ENCODE measurements around the gene BOD1L2.

BOD1L2 gene

DNA sequence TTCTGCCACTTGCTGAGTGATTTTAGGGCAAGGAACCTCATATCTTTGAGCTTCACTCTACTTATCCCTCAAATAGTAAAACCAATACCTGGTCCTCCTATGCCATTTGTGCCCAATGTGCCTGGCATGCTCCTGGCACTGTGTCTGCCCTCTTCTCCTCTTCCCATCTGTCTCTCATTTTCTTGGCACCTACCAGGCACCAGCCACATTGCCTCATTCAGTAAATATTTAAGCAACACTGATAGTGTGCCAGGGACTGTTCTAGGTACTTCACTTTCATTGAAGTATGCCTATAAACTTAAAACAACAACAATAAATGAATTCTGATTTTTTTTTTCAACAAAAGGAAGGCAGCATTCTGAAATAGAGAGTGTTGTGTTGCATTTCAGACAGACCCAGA, 15.1 kb upstream of the BOD1L2 start:
- intact Hi-C loops (cut with DNase I; ENCODE audit: low total_unique reads): no loop called here
- no peak overlapping the region for H3K27ac ChIP-seq
- no peak for DNase-seq

DNA sequence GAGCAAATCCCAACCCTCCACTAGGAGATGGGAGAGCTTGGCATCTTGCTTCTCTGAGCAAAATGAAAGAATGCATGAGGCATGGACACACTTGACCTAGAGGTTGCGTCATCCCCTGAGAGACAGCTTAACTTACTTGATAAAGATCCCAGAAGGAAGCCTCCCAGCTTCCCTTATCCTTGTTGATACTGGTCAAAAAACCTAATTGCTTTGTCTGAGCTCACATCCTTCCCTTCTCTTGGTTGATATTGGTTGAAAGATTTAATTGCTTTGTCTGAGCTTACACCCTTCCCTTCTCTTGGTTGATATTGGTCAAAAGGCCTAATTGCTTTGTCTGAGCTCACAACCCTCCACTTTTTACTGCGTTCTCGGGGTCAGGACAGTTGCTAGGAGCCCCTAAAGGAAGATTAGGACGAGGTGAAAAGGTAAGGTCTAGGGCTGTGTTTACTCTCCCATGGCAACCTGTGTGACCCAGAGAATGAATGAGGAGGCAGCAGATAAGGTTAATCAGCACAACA, 12.2 kb upstream of the BOD1L2 start:
- H3K36me3 ChIP-seq: no peaks in the 10 kb centered on the region
- intact Hi-C loops (cut with DNase I; ENCODE audit: low total_unique reads): no loop called here
- no peaks in the 10 kb centered on the region for H3K9me3 ChIP-seq
- TF ChIP-seq, protein P1, sequence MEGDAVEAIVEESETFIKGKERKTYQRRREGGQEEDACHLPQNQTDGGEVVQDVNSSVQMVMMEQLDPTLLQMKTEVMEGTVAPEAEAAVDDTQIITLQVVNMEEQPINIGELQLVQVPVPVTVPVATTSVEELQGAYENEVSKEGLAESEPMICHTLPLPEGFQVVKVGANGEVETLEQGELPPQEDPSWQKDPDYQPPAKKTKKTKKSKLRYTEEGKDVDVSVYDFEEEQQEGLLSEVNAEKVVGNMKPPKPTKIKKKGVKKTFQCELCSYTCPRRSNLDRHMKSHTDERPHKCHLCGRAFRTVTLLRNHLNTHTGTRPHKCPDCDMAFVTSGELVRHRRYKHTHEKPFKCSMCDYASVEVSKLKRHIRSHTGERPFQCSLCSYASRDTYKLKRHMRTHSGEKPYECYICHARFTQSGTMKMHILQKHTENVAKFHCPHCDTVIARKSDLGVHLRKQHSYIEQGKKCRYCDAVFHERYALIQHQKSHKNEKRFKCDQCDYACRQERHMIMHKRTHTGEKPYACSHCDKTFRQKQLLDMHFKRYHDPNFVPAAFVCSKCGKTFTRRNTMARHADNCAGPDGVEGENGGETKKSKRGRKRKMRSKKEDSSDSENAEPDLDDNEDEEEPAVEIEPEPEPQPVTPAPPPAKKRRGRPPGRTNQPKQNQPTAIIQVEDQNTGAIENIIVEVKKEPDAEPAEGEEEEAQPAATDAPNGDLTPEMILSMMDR (IDR thresholded peaks at IDR 0.05): no peak
- no peaks in the 10 kb centered on the region for H3K4me1 ChIP-seq
- H3K4me3 ChIP-seq: no peak overlapping the region
- DNase-seq: no peak
- no peaks in the 10 kb centered on the region for H3K27me3 ChIP-seq
- no peak overlapping the region for H3K27ac ChIP-seq

More for the DNA sequence above, 15.1 kb upstream of the BOD1L2 start:
- peaks cover 0 to 6% of the 10 kb centered on the region in 2 donors for H3K27me3 ChIP-seq
- H3K4me3 ChIP-seq: no peak overlapping the region
- no peaks in the 10 kb centered on the region for H3K36me3 ChIP-seq
- H3K9me3 ChIP-seq: no peaks in the 10 kb centered on the region
- TF ChIP-seq, protein P1 (IDR thresholded peaks at IDR 0.05): no peak
- H3K4me1 ChIP-seq: no peaks in the 10 kb centered on the region

DNA sequence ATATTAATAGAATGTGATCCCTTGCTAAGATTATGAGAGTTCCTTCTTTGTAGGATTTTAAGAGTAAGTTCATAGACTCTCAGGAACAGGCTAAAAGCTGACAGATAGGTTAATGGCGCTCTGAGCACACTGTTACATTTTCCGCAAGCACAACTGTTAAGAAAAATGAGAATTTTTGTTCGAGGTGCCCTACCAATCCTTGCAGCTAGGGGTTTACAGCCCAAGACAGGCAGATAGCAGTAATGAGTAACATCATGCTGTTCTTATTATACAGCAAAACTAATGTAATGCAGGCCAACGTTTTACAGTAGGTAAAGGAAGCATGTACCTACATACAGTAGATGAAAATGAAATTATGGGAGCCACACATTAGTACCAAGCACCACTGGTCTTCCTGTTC, 11.2 kb upstream of the BOD1L2 start:
- intact Hi-C loops (cut with DNase I; ENCODE audit: low total_unique reads): no loop called here
- no peak overlapping the region for H3K4me3 ChIP-seq
- no peak for DNase-seq
- TF ChIP-seq, protein P1 (IDR thresholded peaks at IDR 0.05): no peak
- H3K9me3 ChIP-seq: no peaks in the 10 kb centered on the region
- H3K27ac ChIP-seq: no peak overlapping the region
- H3K27me3 ChIP-seq: no peaks in the 10 kb centered on the region
- no peaks in the 10 kb centered on the region for H3K4me1 ChIP-seq
- H3K36me3 ChIP-seq: no peaks in the 10 kb centered on the region

DNA sequence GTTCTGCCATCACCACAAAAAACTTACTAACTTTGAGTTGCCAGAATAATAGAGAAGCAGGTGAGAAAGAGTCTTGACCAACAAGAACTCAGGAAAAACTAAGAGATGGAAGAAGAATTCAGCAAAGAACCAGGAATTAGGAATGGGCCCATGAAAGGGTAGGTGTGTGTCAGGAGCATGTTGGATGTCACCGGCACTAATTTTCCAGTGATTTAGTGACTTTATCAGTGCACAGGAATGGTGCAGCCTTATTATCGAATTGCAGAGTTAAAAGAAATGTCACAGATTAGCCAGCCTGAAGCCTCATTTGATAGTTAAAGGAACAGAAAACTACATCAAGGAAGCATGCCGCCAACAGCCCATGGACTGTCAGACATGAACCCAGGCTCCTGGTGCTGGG, 9.0 kb upstream of the BOD1L2 start:
- Histone ChIP-seq H3K4me3 (no peak overlapping the region), H3K36me3 (no peaks in the 10 kb centered on the region), H3K4me1 (no peaks in the 10 kb centered on the region), H3K9me3 (no peaks in the 10 kb centered on the region), H3K27me3 (no peaks in the 10 kb centered on the region), H3K27ac (no peak overlapping the region)
- no peak for DNase-seq
- TF ChIP-seq, protein P1 (IDR thresholded peaks at IDR 0.05): no peak
- intact Hi-C loops (cut with DNase I; ENCODE audit: low total_unique reads): no loop called here

DNA sequence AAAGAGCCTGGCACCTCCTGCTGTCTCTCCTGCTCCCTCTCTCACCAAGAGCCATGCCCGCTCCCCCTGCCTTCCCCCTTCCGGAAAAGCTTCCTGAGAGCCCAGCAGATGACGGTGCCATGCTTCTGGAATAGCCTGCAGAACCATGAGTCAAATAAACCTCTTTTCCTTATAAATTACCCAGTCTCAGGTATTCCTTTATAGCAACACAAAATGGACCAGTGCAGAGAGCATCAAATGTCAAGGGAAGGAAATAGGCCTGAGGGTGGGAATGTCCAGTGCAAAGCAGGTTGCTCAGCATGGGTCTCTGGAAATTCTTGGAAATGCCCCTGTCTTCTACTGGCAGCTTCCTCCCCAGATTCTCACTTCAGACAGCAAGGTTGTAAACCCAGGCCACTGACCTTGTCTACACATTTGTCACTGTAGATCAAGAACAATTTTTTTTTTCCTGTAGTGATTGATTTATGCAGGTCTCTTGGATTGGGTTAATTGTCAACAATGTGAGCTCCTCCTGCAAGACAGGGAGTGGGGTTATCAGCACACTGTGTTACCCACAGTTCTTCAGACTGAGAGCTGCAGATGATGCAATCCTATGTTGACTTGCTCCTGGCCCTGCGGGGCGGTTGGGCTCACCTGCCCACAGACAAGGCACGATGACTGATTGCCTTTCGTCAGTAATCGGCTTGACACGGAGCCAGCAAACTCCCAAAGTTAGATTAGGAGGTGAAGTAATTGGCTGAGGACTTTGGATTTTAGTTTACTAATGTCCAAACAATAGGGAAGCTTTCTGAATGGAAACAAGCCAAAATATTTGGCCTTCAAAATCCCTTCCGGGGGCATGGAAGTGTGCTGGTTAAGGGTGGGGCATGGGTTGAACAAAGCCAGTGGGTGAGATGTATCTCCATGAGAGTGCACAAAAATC, 5.4 kb upstream of the BOD1L2 start:
- H3K27me3 ChIP-seq: no peaks in the 10 kb centered on the region
- no peak for DNase-seq
- intact Hi-C loops (cut with DNase I; ENCODE audit: low total_unique reads): no loop called here
- no peak overlapping the region for H3K27ac ChIP-seq
- no peaks in the 10 kb centered on the region for H3K4me1 ChIP-seq
- no peak overlapping the region for H3K4me3 ChIP-seq
- TF ChIP-seq, protein P1 (IDR thresholded peaks at IDR 0.05): no peak
- no peaks in the 10 kb centered on the region for H3K36me3 ChIP-seq
- H3K9me3 ChIP-seq: no peaks in the 10 kb centered on the region

Data from tibial artery (tissue), 4 donors.